Measurements from ENCODE around the gene CLSTN2.

- TF ChIP-seq CTCF (IDR thresholded peaks at IDR 0.05 in 8 of 11, conservative IDR thresholded peaks at IDR 0.05 in 3 of 11) = no peak
- TF ChIP-seq POLR2A (IDR thresholded peaks at IDR 0.05) = no peak
These were observed 156.2 kb downstream of the CLSTN2 start for GRCh38 chr3:140091143-140091542.
